Fibroblast of lung (primary cell): ENCODE data around the gene DNAH9. TPM values are rescaled to one million over a fixed set of nuclear protein-coding genes. Genes with fewer than 3 reads are reported as not detected.

Experiments used
- DNase-seq, 2 donors: peaks; one replicate each; pipeline versions ENCODE4 v3.0.0 to v3.0.0-alpha.2; 2010; ENCODE audit warnings: low read depth in 2 of 2
- H2AFZ ChIP-seq: 2 replicates; pipeline ENCODE4 v1.5.1; 2012; ENCODE audit warnings: low read length, control low read depth, inconsistent platforms
- H3K27ac ChIP-seq: 2 replicates; pipeline ENCODE4 v1.5.1; 2011; ENCODE audit warnings: low read length, control low read depth; ENCODE audit not compliant: insufficient read depth
- H3K27me3 ChIP-seq: 2 replicates; pipeline ENCODE4 v1.5.1; 2011; ENCODE audit warnings: mild to moderate bottlenecking, low read length; ENCODE audit not compliant: control insufficient read depth, insufficient read depth
- H3K36me3 ChIP-seq: 2 replicates; pipeline ENCODE4 v1.5.1; 2011; ENCODE audit warnings: low read length; ENCODE audit not compliant: control insufficient read depth, insufficient read depth
- H3K4me1 ChIP-seq: 2 replicates; pipeline ENCODE4 v1.5.1; 2011; ENCODE audit warnings: low read length; ENCODE audit not compliant: control insufficient read depth, insufficient read depth; ENCODE audit errors: extremely low read depth
- H3K4me2 ChIP-seq: 2 replicates; pipeline ENCODE4 v1.5.1; 2011; ENCODE audit warnings: low read length, control low read depth; ENCODE audit not compliant: insufficient read depth; ENCODE audit errors: extremely low read depth
- H3K4me3 ChIP-seq, 4 experiments: fragments of 200-600 bp in 1 of 4; sonication (generic) in 1 of 4; replicated peaks in 1 of 4; 2 replicates each; pipeline ENCODE4 v1.5.1; 2011 to 2016; ENCODE audit warnings: low read length in 4 of 4, low read depth in 3 of 4, mild to moderate bottlenecking in 3 of 4, control low read depth in 2 of 4, inconsistent platforms in 1 of 4, mixed read lengths in 1 of 4; ENCODE audit not compliant: insufficient read depth in 1 of 4; ENCODE audit errors: control extremely low read depth in 1 of 4
- H3K79me2 ChIP-seq: 2 replicates; pipeline ENCODE4 v1.5.1; 2012; ENCODE audit warnings: mild to moderate bottlenecking, low read length, inconsistent platforms; ENCODE audit not compliant: control insufficient read depth, insufficient read depth
- H3K9ac ChIP-seq: 2 replicates; pipeline ENCODE4 v1.5.1; 2011; ENCODE audit warnings: mild to moderate bottlenecking, low read length, control low read depth; ENCODE audit not compliant: insufficient read depth
- H3K9me3 ChIP-seq: 2 replicates; pipeline ENCODE4 v1.5.1; 2012; ENCODE audit warnings: low read depth, low read length; ENCODE audit not compliant: control insufficient read depth, insufficient read depth
- H4K20me1 ChIP-seq: 2 replicates; pipeline ENCODE4 v1.5.1; 2011; ENCODE audit warnings: low read length; ENCODE audit not compliant: control insufficient read depth, insufficient read depth; ENCODE audit errors: extremely low read depth
- EZH2 ChIP-seq: IDR thresholded peaks from 2 replicates; pipeline ENCODE4 v1.5.1; 2012; ENCODE audit warnings: low read length, control low read depth, mild to moderate bottlenecking; ENCODE audit errors: missing control alignments
- polyA plus RNA-seq, 2 donors: library from polyadenylated mRNA; depleted of rRNA in 1 of 2; stranded (reverse) in 1 of 2; unstranded in 1 of 2; fragments of >200 nt; gene quantifications; 2 replicates each; pipeline ENCODE4 v1.2.1, GENCODE V29; 2011 to 2012; ENCODE audit warnings: missing spikeins in 1 of 2
- total RNA-seq: library from RNA; depleted of rRNA; stranded (reverse); fragments of >200 nt; gene quantifications from 2 replicates; pipeline ENCODE4 v1.2.1, GENCODE V29; 2014
- TF ChIP-seq, protein P1 (sequence below), 2 donors: IDR thresholded peaks in 1 of 2; conservative IDR thresholded peaks in 1 of 2; 1 replicate in 1 of 2; 2 replicates in 1 of 2; pipeline ENCODE4 v1.5.1; 2011 to 2012; ENCODE audit warnings: low read length in 2 of 2, control low read depth in 1 of 2, inconsistent platforms in 1 of 2, low read depth in 1 of 2, mild to moderate bottlenecking in 1 of 2

DNAH9 gene
- total and polyA plus RNA-seq, 2 donors (not counting 1 experiment from before 2014, with no cell fraction given): not detected

DNA sequence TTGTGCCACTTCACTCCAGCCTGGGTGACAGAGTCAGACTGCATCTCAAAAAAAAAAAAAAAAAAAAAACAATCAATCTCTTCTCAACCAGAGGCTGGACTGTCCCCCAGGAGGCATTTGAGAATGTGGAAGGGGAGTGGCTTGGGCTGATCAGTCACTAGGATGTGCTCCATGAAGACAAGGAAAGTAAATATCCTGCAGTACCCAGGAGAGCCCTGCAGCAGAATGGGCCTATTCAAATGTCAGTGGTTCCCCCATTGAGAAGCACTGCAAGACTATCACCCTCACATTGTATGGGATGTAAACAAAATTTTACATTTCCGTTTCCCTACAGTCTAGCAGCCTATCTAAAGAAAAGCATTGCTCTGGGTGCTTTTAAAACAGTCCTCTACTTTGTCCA is 70.3 kb downstream of the DNAH9 start:
- H3K4me3 ChIP-seq: no peak overlapping the region
- H3K4me2 ChIP-seq: no peak overlapping the region
- H4K20me1 ChIP-seq: no peaks in the 10 kb centered on the region
- H2AFZ ChIP-seq: no peak overlapping the region
- H3K9ac ChIP-seq: no peak overlapping the region
- H3K9me3 ChIP-seq: no peaks in the 10 kb centered on the region
- TF ChIP-seq, protein P1, sequence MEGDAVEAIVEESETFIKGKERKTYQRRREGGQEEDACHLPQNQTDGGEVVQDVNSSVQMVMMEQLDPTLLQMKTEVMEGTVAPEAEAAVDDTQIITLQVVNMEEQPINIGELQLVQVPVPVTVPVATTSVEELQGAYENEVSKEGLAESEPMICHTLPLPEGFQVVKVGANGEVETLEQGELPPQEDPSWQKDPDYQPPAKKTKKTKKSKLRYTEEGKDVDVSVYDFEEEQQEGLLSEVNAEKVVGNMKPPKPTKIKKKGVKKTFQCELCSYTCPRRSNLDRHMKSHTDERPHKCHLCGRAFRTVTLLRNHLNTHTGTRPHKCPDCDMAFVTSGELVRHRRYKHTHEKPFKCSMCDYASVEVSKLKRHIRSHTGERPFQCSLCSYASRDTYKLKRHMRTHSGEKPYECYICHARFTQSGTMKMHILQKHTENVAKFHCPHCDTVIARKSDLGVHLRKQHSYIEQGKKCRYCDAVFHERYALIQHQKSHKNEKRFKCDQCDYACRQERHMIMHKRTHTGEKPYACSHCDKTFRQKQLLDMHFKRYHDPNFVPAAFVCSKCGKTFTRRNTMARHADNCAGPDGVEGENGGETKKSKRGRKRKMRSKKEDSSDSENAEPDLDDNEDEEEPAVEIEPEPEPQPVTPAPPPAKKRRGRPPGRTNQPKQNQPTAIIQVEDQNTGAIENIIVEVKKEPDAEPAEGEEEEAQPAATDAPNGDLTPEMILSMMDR (conservative IDR thresholded peaks at IDR 0.05 in 1 of 2, IDR thresholded peaks at IDR 0.05 in 1 of 2; ENCODE audit: low read depth in 1 of 2, low read length in 2 of 2): no peak
- TF ChIP-seq EZH2: no peak
- no peak overlapping the region for H3K27ac ChIP-seq
- H3K27me3 ChIP-seq: no peaks in the 10 kb centered on the region
- no peaks in the 10 kb centered on the region for H3K4me1 ChIP-seq
- H3K36me3 ChIP-seq: no peaks in the 10 kb centered on the region
- no peaks in the 10 kb centered on the region for H3K79me2 ChIP-seq
- DNase-seq: no peak

DNA sequence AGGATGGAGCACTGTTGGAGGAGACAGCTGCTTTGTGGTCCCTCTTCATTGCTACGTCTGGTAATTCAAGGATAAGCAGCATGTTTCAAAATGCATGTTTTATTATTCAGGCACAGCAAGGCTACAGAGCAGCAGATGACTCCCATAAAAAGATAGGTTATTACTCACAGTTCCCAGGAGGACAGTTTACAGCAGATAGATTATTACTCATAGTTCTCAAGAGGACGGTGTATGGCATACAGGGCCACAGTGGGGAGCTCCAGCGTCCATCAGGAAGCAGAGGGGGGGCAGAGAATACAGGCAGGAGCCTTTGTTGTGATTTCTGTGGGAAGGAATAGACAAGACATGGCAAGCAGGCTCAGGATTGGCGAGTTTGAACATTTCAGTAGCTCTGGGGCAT is 72.9 kb downstream of the DNAH9 start:
- Histone ChIP-seq H3K4me1 (no peaks in the 10 kb centered on the region), H3K79me2 (no peaks in the 10 kb centered on the region), H3K36me3 (no peaks in the 10 kb centered on the region), H3K9me3 (no peaks in the 10 kb centered on the region), H3K27me3 (no peaks in the 10 kb centered on the region), H3K9ac (no peak overlapping the region), H3K4me3 (no peak overlapping the region), H3K27ac (no peak overlapping the region), H3K4me2 (no peak overlapping the region), H2AFZ (no peak overlapping the region), H4K20me1 (no peaks in the 10 kb centered on the region)
- TF ChIP-seq EZH2: no peak
- TF ChIP-seq, protein P1 (conservative IDR thresholded peaks at IDR 0.05 in 1 of 2, IDR thresholded peaks at IDR 0.05 in 1 of 2; ENCODE audit: low read depth in 1 of 2, low read length in 2 of 2): no peak
- no peak for DNase-seq

DNA sequence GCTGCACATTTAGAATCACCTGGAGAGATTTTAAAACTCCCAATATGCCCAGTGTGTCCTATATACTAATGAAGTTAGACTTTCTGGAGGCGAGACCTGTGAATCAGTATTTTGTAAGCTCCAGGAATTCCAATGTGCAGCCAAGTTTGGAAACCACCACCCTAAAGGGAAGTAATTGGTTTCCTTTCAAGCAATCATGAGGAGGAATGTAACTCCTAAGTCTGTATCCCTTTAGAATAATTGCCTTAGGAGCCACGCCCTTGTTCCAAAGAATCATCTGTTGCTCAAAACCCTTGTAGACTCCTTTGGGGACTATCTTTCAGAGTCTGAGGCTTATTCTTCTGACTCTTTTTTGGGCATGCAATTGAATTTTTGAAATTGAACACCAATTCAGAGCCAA is 84.4 kb downstream of the DNAH9 start:
- no peaks in the 10 kb centered on the region for H3K9me3 ChIP-seq
- no peaks in the 10 kb centered on the region for H3K79me2 ChIP-seq
- H3K36me3 ChIP-seq: no peaks in the 10 kb centered on the region
- H2AFZ ChIP-seq: no peak overlapping the region
- H3K27me3 ChIP-seq: no peaks in the 10 kb centered on the region
- TF ChIP-seq, protein P1 (conservative IDR thresholded peaks at IDR 0.05 in 1 of 2, IDR thresholded peaks at IDR 0.05 in 1 of 2; ENCODE audit: low read depth in 1 of 2, low read length in 2 of 2): no peak
- DNase-seq: no peak
- H3K4me3 ChIP-seq: no peak overlapping the region
- H3K4me1 ChIP-seq: no peaks in the 10 kb centered on the region
- H3K4me2 ChIP-seq: no peak overlapping the region
- H3K9ac ChIP-seq: no peak overlapping the region
- H4K20me1 ChIP-seq: no peaks in the 10 kb centered on the region
- H3K27ac ChIP-seq: no peak overlapping the region
